Measurements from ENCODE around the gene CSGALNACT2. TPM values are rescaled to one million over a fixed set of nuclear protein-coding genes. Genes with fewer than 3 reads are reported as not detected.

CSGALNACT2 gene
- total and polyA plus RNA-seq, 12 donors: 4.6 to 12.9 (median 9.6) TPM

DNA sequence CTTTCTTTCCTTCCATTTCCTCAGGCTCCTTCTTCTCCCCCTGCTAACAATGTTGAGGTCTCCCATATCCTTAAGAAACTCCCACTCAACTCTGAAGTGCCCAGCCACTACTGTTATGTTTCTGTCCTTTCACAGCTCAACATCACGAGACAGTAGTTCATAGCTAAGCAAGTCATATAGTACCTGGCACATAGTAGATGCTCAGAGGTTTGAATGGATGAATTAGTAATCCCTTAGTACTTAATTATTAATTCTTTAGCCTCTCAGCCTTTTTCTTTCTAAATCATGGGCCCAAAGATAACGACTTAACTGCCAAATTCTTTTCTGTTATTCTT, 22.6 kb downstream of the CSGALNACT2 start:
- intact Hi-C loops (cut with DNase I): no loop called here
- TF ChIP-seq CTCF (IDR thresholded peaks at IDR 0.05): no peak
- peaks cover 0 to 54% (median 5%) of the 10 kb centered on the region in 9 donors for H3K36me3 ChIP-seq
- H3K9me3 ChIP-seq: no peaks in the 10 kb centered on the region
- no peaks in the 10 kb centered on the region for H3K27me3 ChIP-seq
- H3K4me3 ChIP-seq: no peak overlapping the region
- H3K27ac ChIP-seq: peak overlapping the region in 1 of 10 donors; percentile 33
- no peak for ATAC-seq
- peaks cover 0 to 37% (median 0%) of the 10 kb centered on the region in 9 donors for H3K4me1 ChIP-seq
- WGBS, 2 donors: 96 to 97% methylated on average over 2 of the region's 2 CpGs
- DNase-seq: no peak

- Histone ChIP-seq H3K27me3 (no peaks in the 10 kb centered on the region), H3K4me1 (peaks cover 0 to 40% (median 0%) of the 10 kb centered on the region in 9 donors), H3K9me3 (no peaks in the 10 kb centered on the region), H3K27ac (peak overlapping the region in 1 of 10 donors; percentile 6), H3K4me3 (no peak overlapping the region), H3K36me3 (peaks cover 0 to 71% (median 5%) of the 10 kb centered on the region in 9 donors)
- ATAC-seq (no peak), DNase-seq (no peak)
- intact Hi-C loops (cut with DNase I): no loop called here
- WGBS, 2 donors: 76 to 91% methylated on average over 1 of the region's 1 CpG
- TF ChIP-seq CTCF (IDR thresholded peaks at IDR 0.05): no peak
These were observed 24.4 kb downstream of the CSGALNACT2 start for GRCh38 chr10:43162604-43163003.

GRCh38 chr10:43166207-43166879, 28.1 kb downstream of the CSGALNACT2 start:
- H3K36me3 ChIP-seq: peaks cover 0 to 92% (median 5%) of the 10 kb centered on the region in 9 donors
- no peak for ATAC-seq

DNA sequence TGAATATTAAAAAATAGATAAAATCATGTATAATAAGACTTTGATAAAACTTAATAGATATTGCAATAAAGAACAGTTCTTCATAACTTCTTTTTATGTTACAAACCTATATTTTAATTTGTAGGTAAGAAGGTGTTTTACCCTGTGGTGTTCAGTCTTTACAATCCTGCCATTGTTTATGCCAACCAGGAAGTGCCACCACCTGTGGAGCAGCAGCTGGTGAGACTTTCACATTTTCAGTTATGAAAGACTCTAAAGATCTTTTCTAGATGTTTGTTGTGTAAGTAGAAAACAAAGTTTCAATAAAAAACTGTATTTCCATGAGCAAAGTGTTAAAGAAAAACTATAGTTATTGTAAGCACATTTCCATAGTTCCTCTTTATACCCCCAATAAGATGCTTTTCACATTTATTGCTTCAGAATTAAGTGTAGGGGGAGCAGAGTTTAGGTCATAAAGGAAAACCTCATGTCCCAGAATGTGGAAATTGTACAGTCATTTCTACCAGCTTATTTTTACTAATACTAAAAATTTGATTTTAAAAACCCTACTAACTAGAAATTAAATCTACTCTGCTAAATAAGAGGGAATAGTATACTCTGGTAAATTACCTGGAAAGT, 28.7 kb downstream of the CSGALNACT2 start:
- no peak overlapping the region for H3K27ac ChIP-seq
- no peaks in the 10 kb centered on the region for H3K27me3 ChIP-seq
- DNase-seq (no peak), ATAC-seq (no peak)
- intact Hi-C loops (cut with DNase I): no loop called here
- no peak overlapping the region for H3K4me3 ChIP-seq
- H3K36me3 ChIP-seq: peaks cover 0 to 92% (median under 1%) of the 10 kb centered on the region in 9 donors
- H3K4me1 ChIP-seq: peaks cover 0 to 28% (median 0%) of the 10 kb centered on the region in 9 donors
- TF ChIP-seq CTCF (IDR thresholded peaks at IDR 0.05): no peak
- no peaks in the 10 kb centered on the region for H3K9me3 ChIP-seq

More at GRCh38 chr10:43166207-43166879, 28.1 kb downstream of the CSGALNACT2 start:
- DNase-seq: no peak
- no peak for TF ChIP-seq CTCF (IDR thresholded peaks at IDR 0.05)
- intact Hi-C loops (cut with DNase I): no loop called here
- Histone ChIP-seq H3K27ac (no peak overlapping the region), H3K4me3 (no peak overlapping the region), H3K9me3 (no peaks in the 10 kb centered on the region), H3K4me1 (peaks cover 0 to 26% (median 0%) of the 10 kb centered on the region in 9 donors), H3K27me3 (no peaks in the 10 kb centered on the region)
- WGBS, 2 donors: 86 to 90% methylated on average over 6 of the region's 6 CpGs

Data from heart right ventricle (tissue), 16 donors.